DND-41 (cell line): ENCODE data around the gene SMYD4.

Experiments used
- EZH2 ChIP-seq: IDR thresholded peaks from 3 replicates; pipeline ENCODE4 v1.6.1; 2012; ENCODE audit warnings: borderline replicate concordance, low read depth, mild to moderate bottlenecking, moderate library complexity, low read length, inconsistent platforms; ENCODE audit not compliant: severe bottlenecking
- TF ChIP-seq, protein P1 (sequence below): IDR thresholded peaks from 2 replicates; pipeline ENCODE4 v1.5.1; 2012; ENCODE audit warnings: borderline replicate concordance, low read length, moderate library complexity, mild to moderate bottlenecking; ENCODE audit not compliant: poor library complexity, severe bottlenecking; ENCODE audit errors: extremely low read depth

DNA sequence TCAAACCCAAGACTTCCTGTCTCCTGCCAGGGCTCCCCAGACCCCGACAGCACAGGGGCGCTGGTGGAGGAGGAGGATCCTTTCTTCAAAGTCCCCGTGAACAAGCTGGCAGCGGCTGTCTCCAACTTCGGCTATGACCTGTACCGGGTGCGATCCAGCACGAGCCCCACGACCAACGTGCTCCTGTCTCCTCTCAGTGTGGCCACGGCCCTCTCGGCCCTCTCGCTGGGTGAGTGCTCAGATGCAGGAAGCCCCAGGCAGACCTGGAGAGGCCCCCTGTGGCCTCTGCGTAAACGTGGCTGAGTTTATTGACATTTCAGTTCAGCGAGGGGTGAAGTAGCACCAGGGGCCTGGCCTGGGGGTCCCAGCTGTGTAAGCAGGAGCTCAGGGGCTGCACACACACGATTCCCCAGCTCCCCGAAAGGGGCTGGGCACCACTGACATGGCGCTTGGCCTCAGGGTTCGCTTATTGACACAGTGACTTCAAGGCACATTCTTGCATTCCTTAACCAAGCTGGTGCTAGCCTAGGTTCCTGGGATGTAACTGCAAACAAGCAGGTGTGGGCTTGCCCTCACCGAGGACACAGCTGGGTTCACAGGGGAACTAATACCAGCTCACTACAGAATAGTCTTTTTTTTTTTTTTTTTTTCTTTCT, 59.8 kb downstream of the SMYD4 start:
- TF ChIP-seq, protein P1, sequence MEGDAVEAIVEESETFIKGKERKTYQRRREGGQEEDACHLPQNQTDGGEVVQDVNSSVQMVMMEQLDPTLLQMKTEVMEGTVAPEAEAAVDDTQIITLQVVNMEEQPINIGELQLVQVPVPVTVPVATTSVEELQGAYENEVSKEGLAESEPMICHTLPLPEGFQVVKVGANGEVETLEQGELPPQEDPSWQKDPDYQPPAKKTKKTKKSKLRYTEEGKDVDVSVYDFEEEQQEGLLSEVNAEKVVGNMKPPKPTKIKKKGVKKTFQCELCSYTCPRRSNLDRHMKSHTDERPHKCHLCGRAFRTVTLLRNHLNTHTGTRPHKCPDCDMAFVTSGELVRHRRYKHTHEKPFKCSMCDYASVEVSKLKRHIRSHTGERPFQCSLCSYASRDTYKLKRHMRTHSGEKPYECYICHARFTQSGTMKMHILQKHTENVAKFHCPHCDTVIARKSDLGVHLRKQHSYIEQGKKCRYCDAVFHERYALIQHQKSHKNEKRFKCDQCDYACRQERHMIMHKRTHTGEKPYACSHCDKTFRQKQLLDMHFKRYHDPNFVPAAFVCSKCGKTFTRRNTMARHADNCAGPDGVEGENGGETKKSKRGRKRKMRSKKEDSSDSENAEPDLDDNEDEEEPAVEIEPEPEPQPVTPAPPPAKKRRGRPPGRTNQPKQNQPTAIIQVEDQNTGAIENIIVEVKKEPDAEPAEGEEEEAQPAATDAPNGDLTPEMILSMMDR, result no peak
- TF ChIP-seq EZH2, result no peak
